Keratinocyte (primary cell): Measurements from ENCODE around the gene ODF4. TPM values are rescaled to one million over a fixed set of nuclear protein-coding genes. Genes with fewer than 3 reads are reported as not detected.

Source experiments
- DNase-seq: peaks from one replicate; pipeline ENCODE4 v3.0.0-alpha.2; 2011; ENCODE audit warnings: low read depth, missing footprints, low spot score
- FAIRE-seq: peaks from 2 replicates; lab custom pipeline; 2011; peaks lifted over from hg19 to GRCh38; lab: Jason Lieb, UNC
- H2AFZ ChIP-seq: 2 replicates; pipeline ENCODE4 v1.6.0; 2012; ENCODE audit warnings: low read length, control low read depth, inconsistent platforms; ENCODE audit not compliant: control insufficient read depth
- H3K27ac ChIP-seq: 2 replicates; pipeline ENCODE4 v1.5.1; 2011; ENCODE audit warnings: low read length; ENCODE audit not compliant: control insufficient read depth, insufficient read depth
- H3K27me3 ChIP-seq: 3 replicates; pipeline ENCODE4 v1.6.0; 2011; ENCODE audit warnings: low read length; ENCODE audit not compliant: control insufficient read depth, insufficient read depth; ENCODE audit errors: extremely low read depth
- H3K36me3 ChIP-seq, 2 experiments: 2 replicates in 1 of 2; 3 replicates in 1 of 2; pipeline ENCODE4 v1.5.1; 2011; ENCODE audit warnings: low read length in 2 of 2, mild to moderate bottlenecking in 1 of 2; ENCODE audit not compliant: control insufficient read depth in 2 of 2, insufficient read depth in 2 of 2; ENCODE audit errors: extremely low read depth in 1 of 2
- H3K4me1 ChIP-seq: 3 replicates; pipeline ENCODE4 v1.5.1; 2011; ENCODE audit warnings: low read length; ENCODE audit not compliant: control insufficient read depth, insufficient read depth; ENCODE audit errors: extremely low read depth
- H3K4me2 ChIP-seq: 3 replicates; pipeline ENCODE4 v1.6.0; 2011; ENCODE audit warnings: low read depth, low read length; ENCODE audit not compliant: control insufficient read depth, insufficient read depth; ENCODE audit errors: extremely low read depth
- H3K4me3 ChIP-seq, 3 experiments: fragments of 200-600 bp in 1 of 3; sonication (generic) in 1 of 3; 2 replicates in 2 of 3; 3 replicates in 1 of 3; pipeline ENCODE4 v1.5.1; 2011 to 2016; ENCODE audit warnings: low read length in 3 of 3, mild to moderate bottlenecking in 3 of 3, control low read depth in 2 of 3, inconsistent platforms in 1 of 3, low read depth in 1 of 3, mixed read lengths in 1 of 3, mixed run types in 1 of 3, moderate library complexity in 1 of 3; ENCODE audit not compliant: control insufficient read depth in 2 of 3, insufficient read depth in 2 of 3; ENCODE audit errors: extremely low read depth in 1 of 3
- H3K79me2 ChIP-seq: 2 replicates; pipeline ENCODE4 v1.6.0; 2012; ENCODE audit warnings: low read length; ENCODE audit not compliant: control insufficient read depth, insufficient read depth
- H3K9ac ChIP-seq: 3 replicates; pipeline ENCODE4 v1.6.0; 2011; ENCODE audit warnings: low read length; ENCODE audit not compliant: control insufficient read depth, insufficient read depth; ENCODE audit errors: extremely low read depth
- H3K9me1 ChIP-seq: 3 replicates; pipeline ENCODE4 v1.6.0; 2011; ENCODE audit warnings: low read length; ENCODE audit not compliant: control insufficient read depth, insufficient read depth; ENCODE audit errors: extremely low read depth
- H3K9me3 ChIP-seq: 2 replicates; pipeline ENCODE4 v1.5.1; 2012; ENCODE audit warnings: low read depth, low read length; ENCODE audit not compliant: control insufficient read depth
- H4K20me1 ChIP-seq: 3 replicates; pipeline ENCODE4 v1.6.0; 2011; ENCODE audit warnings: low read length; ENCODE audit not compliant: control insufficient read depth, insufficient read depth; ENCODE audit errors: extremely low read depth
- CTCF ChIP-seq, 3 experiments: IDR thresholded peaks in 1 of 3; conservative IDR thresholded peaks in 1 of 3; optimal IDR thresholded peaks in 1 of 3; 2 replicates in 2 of 3; 3 replicates in 1 of 3; pipeline versions ENCODE3 to v1.5.1; 2011; ENCODE audit warnings: low read length in 3 of 3, mild to moderate bottlenecking in 3 of 3, moderate library complexity in 2 of 3, control low read depth in 1 of 3, inconsistent platforms in 1 of 3; ENCODE audit not compliant: insufficient read depth in 2 of 3; ENCODE audit errors: extremely low read depth in 1 of 3
- EZH2 ChIP-seq: IDR thresholded peaks from one replicate; pipeline ENCODE4 v1.6.1; 2012; ENCODE audit warnings: inconsistent platforms, mild to moderate bottlenecking, low read length, moderate library complexity
- dilution Hi-C: fragments of 300-500 bp; cut with MboI; formaldehyde crosslinking; loops from one replicate; pipeline ENCODE4 v1.7.0; 2020; ENCODE audit warnings: low sequenced_read_pairs; ENCODE audit not compliant: extremely low pct_ligation_motif_present
- polyA plus RNA-seq, 5 experiments: library from polyadenylated mRNA; depleted of rRNA in 3 of 5; stranded (reverse) in 3 of 5; stranded (forward) in 1 of 5; unstranded in 1 of 5; fragments of >200 nt; gene quantifications; 1 replicate in 1 of 5; 2 replicates in 3 of 5; 3 replicates in 1 of 5; pipeline versions ENCODE4 v1.2.1 to v1.2.3, GENCODE V29; 2011 to 2012; ENCODE audit warnings: missing spikeins in 2 of 5, low read depth in 1 of 5, low replicate concordance in 1 of 5

Gene ODF4
- polyA plus RNA-seq, 1 donor (not counting 4 experiments of a cell fraction or from before 2014, with no cell fraction given), result not detected

GRCh38 chr17:8357910-8358309 lies 18.3 kb downstream of the ODF4 start:
- no peaks in the 10 kb centered on the region for H3K27me3 ChIP-seq
- TF ChIP-seq EZH2 (no peak), CTCF (optimal IDR thresholded peaks at IDR 0.05 in 1 of 3, IDR thresholded peaks at IDR 0.05 in 1 of 3, conservative IDR thresholded peaks at IDR 0.05 in 1 of 3; ENCODE audit: extremely low read depth in 1 of 3, insufficient read depth in 2 of 3, low read length in 3 of 3) (no peak)
- no peaks in the 10 kb centered on the region for H4K20me1 ChIP-seq
- no peaks in the 10 kb centered on the region for H3K36me3 ChIP-seq
- H3K79me2 ChIP-seq, result no peaks in the 10 kb centered on the region
- no peak overlapping the region for H3K9ac ChIP-seq
- H3K27ac ChIP-seq, result no peak overlapping the region
- no peaks in the 10 kb centered on the region for H3K9me3 ChIP-seq
- no peak overlapping the region for H3K4me2 ChIP-seq
- H3K4me3 ChIP-seq, result no peak overlapping the region
- DNase-seq (no peak), FAIRE-seq (no peak)
- H3K4me1 ChIP-seq, result no peaks in the 10 kb centered on the region
- H3K9me1 ChIP-seq, result no peaks in the 10 kb centered on the region
- H2AFZ ChIP-seq, result no peak overlapping the region
- dilution Hi-C loops, result no loop called here

GRCh38 chr17:8359769-8360168 lies 20.1 kb downstream of the ODF4 start:
- FAIRE-seq, result peak; percentile 26
- dilution Hi-C loops, result no loop called here

More at GRCh38 chr17:8359769-8360168, 20.1 kb downstream of the ODF4 start:
- Histone ChIP-seq H3K9me3 (no peaks in the 10 kb centered on the region), H3K9ac (no peak overlapping the region), H3K79me2 (no peaks in the 10 kb centered on the region), H3K27me3 (no peaks in the 10 kb centered on the region), H2AFZ (no peak overlapping the region), H3K4me2 (no peak overlapping the region), H3K4me3 (no peak overlapping the region), H3K4me1 (no peaks in the 10 kb centered on the region), H4K20me1 (no peaks in the 10 kb centered on the region), H3K9me1 (no peaks in the 10 kb centered on the region), H3K36me3 (no peaks in the 10 kb centered on the region), H3K27ac (no peak overlapping the region)
- no peak for DNase-seq
- no peak for TF ChIP-seq CTCF (optimal IDR thresholded peaks at IDR 0.05 in 1 of 3, IDR thresholded peaks at IDR 0.05 in 1 of 3, conservative IDR thresholded peaks at IDR 0.05 in 1 of 3; ENCODE audit: extremely low read depth in 1 of 3, insufficient read depth in 2 of 3, low read length in 3 of 3)
- no peak for TF ChIP-seq EZH2
